Nephron (organoid): ENCODE data around the gene TCERG1L.

Experiments
- H3K27ac Mint-ChIP-seq, 3 experiments: 2 replicates each; pipeline ENCODE4 v1.8.0; 2020; ENCODE audit warnings: mixed read lengths in 3 of 3, mild to moderate bottlenecking in 2 of 3, moderate library complexity in 1 of 3
- H3K27me3 Mint-ChIP-seq: 2 replicates; pipeline ENCODE4 v1.8.0; 2021; ENCODE audit warnings: low read depth, mild to moderate bottlenecking, moderate library complexity, mixed read lengths
- H3K36me3 Mint-ChIP-seq: 2 replicates; pipeline ENCODE4 v1.8.0; 2020; ENCODE audit warnings: low read depth, mixed read lengths
- H3K4me1 Mint-ChIP-seq: 2 replicates; pipeline ENCODE4 v1.8.0; 2020; ENCODE audit warnings: mixed read lengths
- H3K4me3 Mint-ChIP-seq, 3 experiments: 2 replicates each; pipeline ENCODE4 v1.8.0; 2020; ENCODE audit warnings: mild to moderate bottlenecking in 3 of 3, mixed read lengths in 3 of 3, moderate library complexity in 2 of 3
- H3K9me3 Mint-ChIP-seq: 2 replicates; pipeline ENCODE4 v1.8.0; 2020; ENCODE audit warnings: mixed read lengths
- CTCF ChIP-seq, 3 experiments: fragments of 200-600 bp; sonication (generic); IDR thresholded peaks; one replicate each; pipeline ENCODE4 v1.5.0; 2021; ENCODE audit warnings: antibody characterized with exemption in 3 of 3; ENCODE audit not compliant: unreplicated experiment in 3 of 3

TCERG1L gene

GRCh38 chr10:131273476-131273875 lies 38.0 kb downstream of the TCERG1L start:
- no peak for TF ChIP-seq CTCF (IDR thresholded peaks at IDR 0.05; ENCODE audit: unreplicated experiment in 3 of 3)
- Mint-ChIP-seq H3K36me3 (no peaks in the 10 kb centered on the region), H3K4me1 (peaks cover 7% of the 10 kb centered on the region), H3K27ac (no peak overlapping the region), H3K9me3 (peaks cover 4% of the 10 kb centered on the region), H3K4me3 (no peak overlapping the region), H3K27me3 (peaks cover 21% of the 10 kb centered on the region)

GRCh38 chr10:131272897-131273451 lies 38.5 kb downstream of the TCERG1L start:
- peaks cover 7% of the 10 kb centered on the region for H3K9me3 Mint-ChIP-seq
- peaks cover 7% of the 10 kb centered on the region for H3K4me1 Mint-ChIP-seq
- no peak overlapping the region for H3K4me3 Mint-ChIP-seq

GRCh38 chr10:131271966-131272365 lies 39.6 kb downstream of the TCERG1L start:
- Mint-ChIP-seq H3K27me3 (peaks cover 21% of the 10 kb centered on the region), H3K4me1 (peaks cover 7% of the 10 kb centered on the region), H3K27ac (no peak overlapping the region), H3K4me3 (no peak overlapping the region), H3K9me3 (peaks cover 7% of the 10 kb centered on the region), H3K36me3 (no peaks in the 10 kb centered on the region)
- TF ChIP-seq CTCF (IDR thresholded peaks at IDR 0.05; ENCODE audit: unreplicated experiment in 3 of 3) = no peak

More at GRCh38 chr10:131272897-131273451, 38.5 kb downstream of the TCERG1L start:
- no peak for TF ChIP-seq CTCF (IDR thresholded peaks at IDR 0.05; ENCODE audit: unreplicated experiment in 3 of 3)
- Mint-ChIP-seq H3K36me3 (no peaks in the 10 kb centered on the region), H3K27ac (no peak overlapping the region), H3K27me3 (peaks cover 21% of the 10 kb centered on the region)

GRCh38 chr10:131271195-131271880 lies 40.2 kb downstream of the TCERG1L start:
- TF ChIP-seq CTCF (IDR thresholded peaks at IDR 0.05; ENCODE audit: unreplicated experiment in 3 of 3) = no peak
- Mint-ChIP-seq H3K27ac (no peak overlapping the region), H3K4me1 (peaks cover 7% of the 10 kb centered on the region), H3K4me3 (no peak overlapping the region), H3K9me3 (peaks cover 8% of the 10 kb centered on the region), H3K36me3 (no peaks in the 10 kb centered on the region), H3K27me3 (peaks cover 24% of the 10 kb centered on the region)

- Mint-ChIP-seq H3K4me3 (no peak overlapping the region), H3K36me3 (no peaks in the 10 kb centered on the region), H3K27ac (no peak overlapping the region), H3K4me1 (peaks cover 7% of the 10 kb centered on the region), H3K9me3 (peaks cover 11% of the 10 kb centered on the region), H3K27me3 (peaks cover 20% of the 10 kb centered on the region)
- TF ChIP-seq CTCF (IDR thresholded peaks at IDR 0.05; ENCODE audit: unreplicated experiment in 3 of 3) = no peak
Observed at GRCh38 chr10:131270461-131271190, 40.9 kb downstream of the TCERG1L start.
